Nephron progenitor cell (in vitro differentiated cells): ENCODE measurements around the gene HEXD.

Experiments used
- DNase-seq: peaks from one replicate; pipeline ENCODE4 v3.0.0; 2021
- H3K27ac Mint-ChIP-seq: 2 replicates; pipeline ENCODE4 v1.8.0; 2021; ENCODE audit warnings: mild to moderate bottlenecking, moderate library complexity, mixed read lengths
- H3K27me3 Mint-ChIP-seq: 2 replicates; pipeline ENCODE4 v1.8.0; 2021; ENCODE audit warnings: mild to moderate bottlenecking, low read depth, mixed read lengths; ENCODE audit not compliant: poor library complexity
- H3K36me3 Mint-ChIP-seq: 2 replicates; pipeline ENCODE4 v1.8.0; 2021; ENCODE audit warnings: low read depth, mixed read lengths
- H3K4me1 Mint-ChIP-seq: 2 replicates; pipeline ENCODE4 v1.8.0; 2021; ENCODE audit warnings: mixed read lengths
- H3K4me3 Mint-ChIP-seq: 2 replicates; pipeline ENCODE4 v1.8.0; 2021; ENCODE audit warnings: mild to moderate bottlenecking, moderate library complexity, mixed read lengths
- H3K9me3 Mint-ChIP-seq: 2 replicates; pipeline ENCODE4 v1.8.0; 2021; ENCODE audit warnings: mild to moderate bottlenecking, moderate library complexity, mixed read lengths
- TF ChIP-seq, protein P1 (sequence below): fragments of 200-600 bp; sonication (generic); IDR thresholded peaks from 2 replicates; pipeline ENCODE4 v1.5.0; 2021; ENCODE audit warnings: antibody characterized with exemption

HEXD gene

DNA sequence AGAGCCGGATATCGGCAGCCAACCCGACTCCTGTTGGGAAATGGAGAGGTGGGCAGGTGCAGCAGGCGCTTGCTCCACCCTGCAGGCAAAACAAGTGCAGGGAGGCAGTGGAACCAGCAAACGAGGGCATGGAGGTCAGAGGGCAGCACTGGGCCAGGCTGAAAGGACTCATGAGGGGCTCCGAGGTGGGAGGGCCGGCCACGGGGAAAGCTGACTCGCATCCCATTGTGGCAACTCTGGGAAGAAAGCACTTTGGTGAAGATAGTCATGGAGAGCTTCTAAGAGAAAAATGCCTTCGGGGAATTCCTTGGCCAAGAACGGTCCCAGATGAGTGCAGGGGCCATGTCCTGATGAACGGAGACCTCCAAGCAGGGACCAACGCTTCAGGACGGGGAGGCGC lies 28.0 kb downstream of the HEXD start:
- no peak for DNase-seq
- Mint-ChIP-seq H3K27ac (peak overlapping the region; percentile 93), H3K27me3 (no peaks in the 10 kb centered on the region), H3K4me1 (peaks cover 18% of the 10 kb centered on the region), H3K4me3 (no peak overlapping the region), H3K9me3 (peaks cover 5% of the 10 kb centered on the region), H3K36me3 (peaks cover 8% of the 10 kb centered on the region)
- TF ChIP-seq, protein P1, sequence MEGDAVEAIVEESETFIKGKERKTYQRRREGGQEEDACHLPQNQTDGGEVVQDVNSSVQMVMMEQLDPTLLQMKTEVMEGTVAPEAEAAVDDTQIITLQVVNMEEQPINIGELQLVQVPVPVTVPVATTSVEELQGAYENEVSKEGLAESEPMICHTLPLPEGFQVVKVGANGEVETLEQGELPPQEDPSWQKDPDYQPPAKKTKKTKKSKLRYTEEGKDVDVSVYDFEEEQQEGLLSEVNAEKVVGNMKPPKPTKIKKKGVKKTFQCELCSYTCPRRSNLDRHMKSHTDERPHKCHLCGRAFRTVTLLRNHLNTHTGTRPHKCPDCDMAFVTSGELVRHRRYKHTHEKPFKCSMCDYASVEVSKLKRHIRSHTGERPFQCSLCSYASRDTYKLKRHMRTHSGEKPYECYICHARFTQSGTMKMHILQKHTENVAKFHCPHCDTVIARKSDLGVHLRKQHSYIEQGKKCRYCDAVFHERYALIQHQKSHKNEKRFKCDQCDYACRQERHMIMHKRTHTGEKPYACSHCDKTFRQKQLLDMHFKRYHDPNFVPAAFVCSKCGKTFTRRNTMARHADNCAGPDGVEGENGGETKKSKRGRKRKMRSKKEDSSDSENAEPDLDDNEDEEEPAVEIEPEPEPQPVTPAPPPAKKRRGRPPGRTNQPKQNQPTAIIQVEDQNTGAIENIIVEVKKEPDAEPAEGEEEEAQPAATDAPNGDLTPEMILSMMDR, result no peak

- H3K36me3 Mint-ChIP-seq, result peaks cover 8% of the 10 kb centered on the region
- no peak for DNase-seq
- peaks cover 10% of the 10 kb centered on the region for H3K9me3 Mint-ChIP-seq
- H3K4me1 Mint-ChIP-seq, result peaks cover 19% of the 10 kb centered on the region
- peak overlapping the region; percentile 78 for H3K27ac Mint-ChIP-seq
- TF ChIP-seq, protein P1, result no peak
- H3K27me3 Mint-ChIP-seq, result peaks cover 4% of the 10 kb centered on the region
- H3K4me3 Mint-ChIP-seq, result no peak overlapping the region
Observed at GRCh38 chr17:82446649-82447048, 28.5 kb downstream of the HEXD start.

DNA sequence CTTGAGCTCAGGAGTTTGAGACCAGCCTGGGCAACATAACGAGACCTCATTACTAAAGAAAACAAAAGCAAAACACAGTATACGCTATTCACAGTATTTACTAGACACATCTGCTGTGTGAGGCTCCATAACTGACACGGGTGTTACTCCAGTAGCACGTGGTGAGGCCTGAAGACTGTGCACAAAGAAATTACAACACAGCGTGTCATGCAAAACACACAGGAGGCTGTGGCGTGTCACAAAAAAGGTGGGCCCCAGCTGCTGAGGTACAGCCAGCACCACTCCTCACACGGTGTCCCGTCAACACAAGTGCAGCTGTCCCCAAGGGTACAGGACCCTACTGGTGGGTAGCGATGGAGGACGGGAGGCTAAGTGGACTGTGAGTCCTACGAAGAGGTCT lies 29.7 kb downstream of the HEXD start:
- Mint-ChIP-seq H3K27me3 (peaks cover 4% of the 10 kb centered on the region), H3K27ac (no peak overlapping the region), H3K4me3 (no peak overlapping the region)

GRCh38 chr17:82449131-82449882 lies 31.2 kb downstream of the HEXD start:
- H3K27me3 Mint-ChIP-seq, result peaks cover 4% of the 10 kb centered on the region
- peaks cover 21% of the 10 kb centered on the region for H3K36me3 Mint-ChIP-seq
- TF ChIP-seq, protein P1, result no peak
- H3K9me3 Mint-ChIP-seq, result peaks cover 37% of the 10 kb centered on the region
- DNase-seq, result no peak
- peak overlapping the region; percentile 67 for H3K27ac Mint-ChIP-seq
- peak overlapping the region; percentile 87 for H3K4me3 Mint-ChIP-seq
- H3K4me1 Mint-ChIP-seq, result peaks cover 19% of the 10 kb centered on the region

More for the DNA sequence above, 29.7 kb downstream of the HEXD start:
- H3K36me3 Mint-ChIP-seq, result peaks cover 16% of the 10 kb centered on the region
- TF ChIP-seq, protein P1, result no peak
- peaks cover 19% of the 10 kb centered on the region for H3K4me1 Mint-ChIP-seq
- DNase-seq, result no peak
- peaks cover 23% of the 10 kb centered on the region for H3K9me3 Mint-ChIP-seq

- H3K9me3 Mint-ChIP-seq, result peaks cover 38% of the 10 kb centered on the region
- peaks cover 21% of the 10 kb centered on the region for H3K36me3 Mint-ChIP-seq
- TF ChIP-seq, protein P1, result no peak
- H3K4me3 Mint-ChIP-seq, result peak overlapping the region; percentile 87
- H3K27me3 Mint-ChIP-seq, result peaks cover 4% of the 10 kb centered on the region
- DNase-seq, result no peak
- H3K4me1 Mint-ChIP-seq, result peaks cover 19% of the 10 kb centered on the region
- H3K27ac Mint-ChIP-seq, result peak overlapping the region; percentile 67
Observed at GRCh38 chr17:82449883-82450356, 31.8 kb downstream of the HEXD start.
